ENCODE data around the gene IREB2. TPM values are rescaled to one million over a fixed set of nuclear protein-coding genes. Genes with fewer than 3 reads are reported as not detected.
A peak's percentile ranks its signal among the peaks of the same experiment; 100 is the strongest.

The IREB2 gene
- total and polyA plus RNA-seq, 12 donors: 6.0 to 39.8 (median 30.2) TPM

- no peaks in the 10 kb centered on the region for H3K36me3 ChIP-seq
- WGBS, 2 donors: 52 to 54% methylated on average over 9 of the region's 9 CpGs
- DNase-seq (peak in 1 of 2 donors; percentile 33), ATAC-seq (peak in 3 of 8 donors; percentile 22 to 74 (median 70))
- peaks cover 0 to 26% (median 9%) of the 10 kb centered on the region in 7 donors for H3K27me3 ChIP-seq
- peak in 5 of 9 donors; percentile 13 to 32 (median 24) for TF ChIP-seq CTCF (IDR thresholded peaks at IDR 0.05)
- intact Hi-C loops (cut with DNase I): loop anchor here in 1 of 10 donors (10.0 kb wide), 1 partner anchor 52 kb away; the partner anchor contains the start of gene CRABP1
- H3K9me3 ChIP-seq: no peaks in the 10 kb centered on the region
- H3K4me1 ChIP-seq: peaks cover 0 to 6% (median 0%) of the 10 kb centered on the region in 9 donors
- H3K4me3 ChIP-seq: no peak overlapping the region
- no peak overlapping the region for H3K27ac ChIP-seq
Measured at GRCh38 chr15:78396976-78397375, 41.0 kb upstream of the IREB2 start.

- intact Hi-C loops (cut with DNase I): loop anchor here in 1 of 10 donors (10.0 kb wide), 1 partner anchor 53 kb away; the partner anchor contains the start of gene CRABP1
Measured at GRCh38 chr15:78397382-78397781, 40.6 kb upstream of the IREB2 start.

GRCh38 chr15:78398076-78398825 lies 39.8 kb upstream of the IREB2 start:
- Histone ChIP-seq H3K4me1 (peaks cover 0 to 6% (median 0%) of the 10 kb centered on the region in 9 donors), H3K27me3 (peaks cover 0 to 26% (median 5%) of the 10 kb centered on the region in 7 donors), H3K36me3 (no peaks in the 10 kb centered on the region), H3K27ac (no peak overlapping the region), H3K4me3 (no peak overlapping the region), H3K9me3 (no peaks in the 10 kb centered on the region)
- intact Hi-C loops (cut with DNase I): loop anchor here in 1 of 10 donors (10.0 kb wide), 1 partner anchor 53 kb away; the partner anchor contains the start of gene CRABP1
- WGBS, 2 donors: 67 to 72% methylated on average over 11 of the region's 11 CpGs
- ATAC-seq (no peak), DNase-seq (no peak)
- no peak for TF ChIP-seq CTCF (IDR thresholded peaks at IDR 0.05)

More at GRCh38 chr15:78397382-78397781, 40.6 kb upstream of the IREB2 start:
- DNase-seq: no peak
- Histone ChIP-seq H3K9me3 (no peaks in the 10 kb centered on the region), H3K36me3 (no peaks in the 10 kb centered on the region), H3K27ac (no peak overlapping the region), H3K4me1 (peaks cover 0 to 6% (median 0%) of the 10 kb centered on the region in 9 donors), H3K27me3 (peaks cover 0 to 27% (median 6%) of the 10 kb centered on the region in 7 donors), H3K4me3 (no peak overlapping the region)
- TF ChIP-seq CTCF (IDR thresholded peaks at IDR 0.05): no peak
- no peak for ATAC-seq
- WGBS, 2 donors: 83 to 86% methylated on average over 2 of the region's 2 CpGs

- H3K27ac ChIP-seq: no peak overlapping the region
- intact Hi-C loops (cut with DNase I): loop anchor here in 1 of 10 donors (10.0 kb wide), 1 partner anchor 54 kb away; the partner anchor contains the start of gene CRABP1
- peaks cover 0 to 29% (median 9%) of the 10 kb centered on the region in 7 donors for H3K27me3 ChIP-seq
- TF ChIP-seq CTCF (IDR thresholded peaks at IDR 0.05): no peak
- no peaks in the 10 kb centered on the region for H3K36me3 ChIP-seq
- H3K4me1 ChIP-seq: peaks cover 0 to 6% (median 0%) of the 10 kb centered on the region in 9 donors
- DNase-seq: no peak
- ATAC-seq: no peak
- H3K9me3 ChIP-seq: no peaks in the 10 kb centered on the region
- no peak overlapping the region for H3K4me3 ChIP-seq
- WGBS, 2 donors: 75 to 82% methylated on average over 9 of the region's 9 CpGs
Measured at GRCh38 chr15:78399091-78399490, 38.9 kb upstream of the IREB2 start.

Data from heart right ventricle (tissue), 16 donors.